MCF 10A (cell line): ENCODE measurements around the gene FAM200C. TPM values are rescaled to one million over a fixed set of nuclear protein-coding genes. Genes with fewer than 3 reads are reported as not detected.

Experiments
- Bru-seq: library from RNA; stranded (reverse); fragments of 400-500 nt; gene quantifications from one replicate; lab custom pipeline; 2021; lab: Mats Ljungman, UMichigan
- BruChase-seq, 2 experiments: library from RNA; stranded (reverse); fragments of 400-500 nt; gene quantifications; one replicate each; lab custom pipeline; 2021; lab: Mats Ljungman, UMichigan
- BruUV-seq: library from RNA; stranded (reverse); fragments of 400-500 nt; replicated peaks from 2 replicates; lab custom pipeline; 2021; lab: Mats Ljungman, UMichigan
- CTCF ChIA-PET: fragments of 300-600 bp; sonication (Branson Sonifier 250); formaldehyde crosslinking; extraction: SDS; loops from one replicate; lab custom pipeline; 2021; ENCODE audit warnings: antibody characterized with exemption, inconsistent platforms; lab: Yijun Ruan, JAX
- POLR2A ChIA-PET: fragments of 300-600, 350-650 bp; sonication (Branson Sonifier 250); formaldehyde crosslinking; extraction: SDS; loops from one replicate; lab custom pipeline; 2020; ENCODE audit warnings: antibody characterized with exemption, inconsistent platforms; lab: Yijun Ruan, JAX
- DNase-seq: peaks from one replicate; pipeline ENCODE4 v3.0.0-alpha.2; 2018; ENCODE audit not compliant: unreplicated experiment
- H3K27ac Mint-ChIP-seq: one replicate; pipeline ENCODE4 v1.8.0; 2022; ENCODE audit warnings: mild to moderate bottlenecking, low read depth, mixed read lengths; ENCODE audit not compliant: unreplicated experiment
- H3K27me3 Mint-ChIP-seq: one replicate; pipeline ENCODE4 v1.8.0; 2022; ENCODE audit warnings: mixed read lengths; ENCODE audit not compliant: insufficient read depth, unreplicated experiment
- H3K36me3 Mint-ChIP-seq: one replicate; pipeline ENCODE4 v1.8.0; 2022; ENCODE audit warnings: mild to moderate bottlenecking, moderate library complexity, mixed read lengths; ENCODE audit not compliant: insufficient read depth, unreplicated experiment
- H3K4me1 Mint-ChIP-seq: one replicate; pipeline ENCODE4 v1.8.0; 2022; ENCODE audit warnings: mixed read lengths; ENCODE audit not compliant: insufficient read depth, unreplicated experiment
- H3K4me3 Mint-ChIP-seq: one replicate; pipeline ENCODE4 v1.8.0; 2022; ENCODE audit warnings: mild to moderate bottlenecking, moderate library complexity, mixed read lengths; ENCODE audit not compliant: unreplicated experiment
- H3K9me3 Mint-ChIP-seq: one replicate; pipeline ENCODE4 v1.8.0; 2022; ENCODE audit warnings: mixed read lengths; ENCODE audit not compliant: unreplicated experiment
- intact Hi-C: fragments of 100-400 bp; cut with micrococcal nuclease; formaldehyde crosslinking; loops from 2 replicates; pipeline ENCODE4 v1.14.1; 2022
- long read RNA-seq: library from polyadenylated mRNA; stranded (forward); transcript quantifications from one replicate; pipeline ENCODE4 v2.0.0, GENCODE V29; 2022
- total RNA-seq: library from RNA; stranded (reverse); gene quantifications from 2 replicates; pipeline ENCODE4 v1.2.3, GENCODE V29; 2022
- TF ChIP-seq, protein P1 (sequence below): fragments of 200-600 bp; IDR thresholded peaks from one replicate; pipeline ENCODE4 v1.8.0; 2022; ENCODE audit warnings: antibody characterized with exemption, mild to moderate bottlenecking; ENCODE audit not compliant: unreplicated experiment

The FAM200C gene
- total RNA-seq: 2.2 and 3.7 TPM in 2 replicates
- percentile 86 among the genes with signal in this experiment for Bru-seq, nascent RNA
- percentile 79 among the genes with signal in this experiment for BruChase-seq, experiment 1, labeled RNA remaining after a 6-hour chase
- percentile 91 among the genes with signal in this experiment for BruChase-seq, experiment 2, labeled RNA remaining after a 2-hour chase
- long read RNA-seq, transcript ZBED8-201 (2 exons, 2,851 nt): major isoform, 10 of 11 reads
- long read RNA-seq, partial matches to known transcripts: 0 of 11 reads
- long read RNA-seq, other reads (novel, unspliced or antisense): 1 of 11 reads

DNA sequence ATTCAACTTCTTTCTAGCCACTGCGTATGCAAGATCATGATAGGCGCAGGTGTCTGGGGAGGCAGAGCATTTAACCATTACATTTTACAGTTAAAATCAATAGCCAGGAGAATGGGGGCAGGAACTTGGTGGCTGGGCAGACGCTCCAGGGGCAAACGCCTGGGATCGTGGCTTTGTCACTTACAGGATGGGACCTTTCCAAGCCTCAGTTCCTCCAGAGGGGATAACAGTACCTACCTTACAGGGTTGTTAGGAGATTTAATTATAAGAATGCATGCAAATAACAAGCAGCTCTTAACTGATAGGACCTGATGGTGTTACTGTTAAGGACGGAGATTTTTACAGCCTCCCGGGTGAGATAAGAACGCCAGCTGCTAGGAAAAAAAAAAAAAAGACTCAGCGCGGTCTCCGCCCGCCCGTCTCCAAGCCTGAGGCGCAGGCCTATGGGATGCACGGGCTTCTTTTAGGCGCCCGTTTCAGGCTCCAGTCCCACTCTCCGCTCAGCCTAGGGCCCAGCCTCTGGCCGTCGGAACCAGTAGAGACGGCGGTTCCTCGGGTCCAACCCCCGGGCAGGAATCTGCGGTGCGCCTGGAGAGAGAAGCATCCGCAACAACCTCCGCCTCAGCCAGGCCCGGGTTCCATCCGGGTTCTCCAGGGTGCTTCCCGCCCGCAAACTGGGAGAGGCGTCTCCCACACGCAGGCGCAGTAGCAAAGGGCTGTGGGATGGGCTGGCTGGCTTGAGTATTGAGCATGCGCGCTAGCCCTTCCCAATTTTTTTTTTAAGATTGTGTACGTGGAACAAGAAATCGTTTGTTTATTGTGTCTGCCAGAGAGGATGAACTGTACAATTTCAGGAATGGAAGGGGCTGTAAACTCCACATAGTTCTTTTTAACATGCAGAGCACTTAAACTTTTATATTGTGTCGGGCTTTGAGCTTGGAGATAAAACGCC, at the start of gene FAM200C:
Gene FAM200C (minus strand): TSS at position 653 of the 952 bp plus-strand sequence. CDS start 4,564 bp downstream, outside the sequence.
- H3K4me1 Mint-ChIP-seq: peaks cover 14% of the 10 kb centered on the region
- TF ChIP-seq, protein P1, sequence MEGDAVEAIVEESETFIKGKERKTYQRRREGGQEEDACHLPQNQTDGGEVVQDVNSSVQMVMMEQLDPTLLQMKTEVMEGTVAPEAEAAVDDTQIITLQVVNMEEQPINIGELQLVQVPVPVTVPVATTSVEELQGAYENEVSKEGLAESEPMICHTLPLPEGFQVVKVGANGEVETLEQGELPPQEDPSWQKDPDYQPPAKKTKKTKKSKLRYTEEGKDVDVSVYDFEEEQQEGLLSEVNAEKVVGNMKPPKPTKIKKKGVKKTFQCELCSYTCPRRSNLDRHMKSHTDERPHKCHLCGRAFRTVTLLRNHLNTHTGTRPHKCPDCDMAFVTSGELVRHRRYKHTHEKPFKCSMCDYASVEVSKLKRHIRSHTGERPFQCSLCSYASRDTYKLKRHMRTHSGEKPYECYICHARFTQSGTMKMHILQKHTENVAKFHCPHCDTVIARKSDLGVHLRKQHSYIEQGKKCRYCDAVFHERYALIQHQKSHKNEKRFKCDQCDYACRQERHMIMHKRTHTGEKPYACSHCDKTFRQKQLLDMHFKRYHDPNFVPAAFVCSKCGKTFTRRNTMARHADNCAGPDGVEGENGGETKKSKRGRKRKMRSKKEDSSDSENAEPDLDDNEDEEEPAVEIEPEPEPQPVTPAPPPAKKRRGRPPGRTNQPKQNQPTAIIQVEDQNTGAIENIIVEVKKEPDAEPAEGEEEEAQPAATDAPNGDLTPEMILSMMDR: no peak
- H3K27ac Mint-ChIP-seq: peak within 1 kb of the TSS; percentile 94
- intact Hi-C loops: no loop called here
- no peaks in the 10 kb centered on the region for H3K9me3 Mint-ChIP-seq
- TSS peak; percentile 59 for BruUV-seq
- ChIA-PET POLR2A (interaction anchor here (0.6 to 13.8 kb wide), 21 partner anchors 9 to 1410 kb away, joined by 3 to 272 read pairs (median 4); partner anchors contain the start of genes PTTG1, SLU7 and TTC1), CTCF (interaction anchor here (1.0 to 3.7 kb wide), 5 partner anchors 10 to 378 kb away, joined by 3 to 15 read pairs (median 4); no protein-coding TSS in a partner anchor)
- peaks cover 45% of the 10 kb centered on the region for H3K36me3 Mint-ChIP-seq
- H3K4me3 Mint-ChIP-seq: peak within 1 kb of the TSS; percentile 85
- no peaks in the 10 kb centered on the region for H3K27me3 Mint-ChIP-seq
- peak; percentile 97 for DNase-seq

DNA sequence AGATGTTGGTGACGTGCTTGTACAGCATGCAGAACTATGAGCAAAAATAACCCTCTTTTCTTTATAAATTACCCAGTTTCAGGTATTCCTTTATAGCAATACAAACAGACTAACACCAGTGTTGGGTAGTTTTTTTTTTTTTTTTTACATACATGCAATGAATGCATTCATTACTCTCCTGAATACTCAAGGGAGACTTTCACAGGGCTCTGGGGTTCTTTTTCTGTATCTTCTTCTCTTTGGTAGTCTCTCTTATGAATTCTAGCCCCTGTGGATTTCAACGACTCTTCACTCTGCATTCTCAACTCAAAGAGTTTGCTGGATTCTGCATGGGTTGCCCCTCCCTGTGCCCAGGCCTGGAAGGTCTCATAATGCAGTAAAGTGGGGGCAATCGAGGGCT, 49.6 kb upstream of the FAM200C start:
- Mint-ChIP-seq H3K36me3 (no peaks in the 10 kb centered on the region), H3K9me3 (no peaks in the 10 kb centered on the region), H3K27me3 (no peaks in the 10 kb centered on the region), H3K27ac (no peak overlapping the region), H3K4me1 (no peaks in the 10 kb centered on the region), H3K4me3 (no peak overlapping the region)
- TF ChIP-seq, protein P1: no peak
- intact Hi-C loops: no loop called here
- ChIA-PET POLR2A (interaction anchor here (1.3 kb wide), 1 partner anchor 10 kb away, joined by 3 read pairs; no protein-coding TSS in a partner anchor), CTCF (interaction anchor here (3.4 kb wide), 1 partner anchor 11 kb away, joined by 36 read pairs; no protein-coding TSS in a partner anchor)
- DNase-seq: no peak
- no TSS peak for BruUV-seq

DNA sequence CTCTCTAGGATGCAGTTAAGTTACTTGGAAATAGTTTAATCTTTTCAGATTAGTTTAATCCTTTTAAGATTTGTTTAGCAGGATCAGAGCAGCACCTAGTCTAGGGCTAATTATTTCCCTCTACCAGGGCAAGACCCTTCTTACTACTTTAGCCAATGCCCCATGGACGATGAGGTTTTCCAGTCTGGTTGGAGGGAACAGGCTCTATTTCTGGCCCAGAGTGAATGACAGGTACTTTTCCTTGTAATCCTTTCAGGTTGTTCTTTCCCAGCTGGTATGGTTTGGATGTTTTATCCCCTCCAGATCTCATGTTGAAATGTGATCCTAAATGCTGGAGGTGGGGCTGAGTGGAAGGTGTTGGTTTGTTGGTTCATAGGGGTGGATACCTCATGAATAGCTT, 49.0 kb upstream of the FAM200C start:
- Mint-ChIP-seq H3K27me3 (no peaks in the 10 kb centered on the region), H3K9me3 (no peaks in the 10 kb centered on the region), H3K36me3 (no peaks in the 10 kb centered on the region), H3K27ac (no peak overlapping the region), H3K4me1 (no peaks in the 10 kb centered on the region), H3K4me3 (no peak overlapping the region)
- TF ChIP-seq, protein P1: no peak
- POLR2A ChIA-PET: interaction anchor here (1.3 kb wide), 1 partner anchor 10 kb away, joined by 3 read pairs; no protein-coding TSS in a partner anchor
- intact Hi-C loops: no loop called here
- no peak for DNase-seq
- no TSS peak for BruUV-seq
- CTCF ChIA-PET: interaction anchor here (3.4 kb wide), 1 partner anchor 10 kb away, joined by 36 read pairs; no protein-coding TSS in a partner anchor
